Pancreas (tissue), 10 donors: ENCODE results near the gene MFSD12. TPM values are rescaled to one million over a fixed set of nuclear protein-coding genes. Genes with fewer than 3 reads are reported as not detected.

Experiments
- ATAC-seq, 4 donors: fragments of 200-7000 bp; cut with Tn5 transposase; one replicate each; pipeline versions ENCODE4 v1.8.0 to v1.9.1; 2020; ENCODE audit warnings: mild to moderate bottlenecking in 4 of 4, moderate library complexity in 4 of 4
- DNase-seq, 6 donors: peaks; one replicate each; pipeline ENCODE4 v3.0.0-alpha.2; 2020
- FAIRE-seq: peaks from 2 replicates; lab custom pipeline; 2012; peaks lifted over from hg19 to GRCh38; lab: Jason Lieb, UNC
- H3K27ac ChIP-seq, 4 donors: fragments of 200-600 bp; sonication (generic); 1 replicate in 3 of 4; 2 replicates in 1 of 4; pipeline versions ENCODE4 v1.5.0 to v1.8.0; 2020
- H3K27me3 ChIP-seq, 4 donors: fragments of 200-600 bp; one replicate each; pipeline ENCODE4 v1.8.0; 2021
- H3K36me3 ChIP-seq, 3 donors: fragments of 200-600 bp; sonication (generic) in 1 of 3; one replicate each; pipeline versions ENCODE4 v1.5.0 to v1.8.0; 2020 to 2021
- H3K4me1 ChIP-seq, 3 donors: fragments of 200-600 bp; one replicate each; pipeline ENCODE4 v1.8.0; 2021
- H3K4me3 ChIP-seq, 4 donors: fragments of 200-600 bp; sonication (generic) in 2 of 4; one replicate each; pipeline versions ENCODE4 v1.5.0 to v1.8.0; 2020 to 2021
- H3K9me3 ChIP-seq, 4 donors: fragments of 200-600 bp; one replicate each; pipeline ENCODE4 v1.8.0; 2021
- WGBS, 2 donors: extraction: QIAGEN DNeasy Blood & Tissue Kit; methylation state at CpG; one replicate each; pipeline ENCODE4 v1.1.7; 2013; 5-methylcytosine and 5-hydroxymethylcytosine counted together
- intact Hi-C, 3 donors: fragments of 100-400 bp; cut with DNase I; formaldehyde crosslinking; loops; one replicate each; pipeline versions ENCODE4 v1.11.1 to v1.14.2; 2022
- polyA plus RNA-seq, 2 donors: library from polyadenylated mRNA; stranded (reverse); fragments of 200-250 nt; gene quantifications; one replicate each; pipeline ENCODE4 v1.2.3, GENCODE V29; 2013
- total RNA-seq, 6 donors: library from RNA; stranded (reverse); fragmentation: NEBNext Ultra II Directional in 4 of 6; extraction: Animal tissue kit (Norgen Biotek cat#: 25700) in 4 of 6; gene quantifications; one replicate each; pipeline versions ENCODE4 v1.2.1 to v1.2.4, GENCODE V29; 2021 to 2023
- TF ChIP-seq, protein P1 (sequence below), 4 donors: fragments of 200-600 bp; sonication (generic) in 3 of 4; IDR thresholded peaks; one replicate each; pipeline versions ENCODE4 v1.5.0 to v1.8.0; 2021; ENCODE audit warnings: antibody characterized with exemption in 4 of 4
- donor health status: healthy with polysubstance abuse.
- donor health status: DM: no; HTN: no; CAD: no; lungs with moderate emphysema.
- donor health status: DM: no; HTN: no; CAD: no.
- donor health status: control.
- donor health status: control.
- donor health status: Bipolar disorder and iron deficiency.
- donor health status: DM: yes; HTN: yes; CAD: no.
- donor health status: DM: no; HTN: no; CAD: no.
- donor health status: DM: no; HTN: no; CAD: no.
- donor health status: DM: yes; HTN: yes; CAD: no.

Gene MFSD12
- total and polyA plus RNA-seq, 8 donors = 24.8 to 53.8 (median 39.2) TPM

GRCh38 chr19:3524904-3525451, 32.4 kb downstream of the MFSD12 start:
- FAIRE-seq (no peak), DNase-seq (peak in 2 of 6 donors; percentile 33 to 65)
- intact Hi-C loops = no loop called here

DNA sequence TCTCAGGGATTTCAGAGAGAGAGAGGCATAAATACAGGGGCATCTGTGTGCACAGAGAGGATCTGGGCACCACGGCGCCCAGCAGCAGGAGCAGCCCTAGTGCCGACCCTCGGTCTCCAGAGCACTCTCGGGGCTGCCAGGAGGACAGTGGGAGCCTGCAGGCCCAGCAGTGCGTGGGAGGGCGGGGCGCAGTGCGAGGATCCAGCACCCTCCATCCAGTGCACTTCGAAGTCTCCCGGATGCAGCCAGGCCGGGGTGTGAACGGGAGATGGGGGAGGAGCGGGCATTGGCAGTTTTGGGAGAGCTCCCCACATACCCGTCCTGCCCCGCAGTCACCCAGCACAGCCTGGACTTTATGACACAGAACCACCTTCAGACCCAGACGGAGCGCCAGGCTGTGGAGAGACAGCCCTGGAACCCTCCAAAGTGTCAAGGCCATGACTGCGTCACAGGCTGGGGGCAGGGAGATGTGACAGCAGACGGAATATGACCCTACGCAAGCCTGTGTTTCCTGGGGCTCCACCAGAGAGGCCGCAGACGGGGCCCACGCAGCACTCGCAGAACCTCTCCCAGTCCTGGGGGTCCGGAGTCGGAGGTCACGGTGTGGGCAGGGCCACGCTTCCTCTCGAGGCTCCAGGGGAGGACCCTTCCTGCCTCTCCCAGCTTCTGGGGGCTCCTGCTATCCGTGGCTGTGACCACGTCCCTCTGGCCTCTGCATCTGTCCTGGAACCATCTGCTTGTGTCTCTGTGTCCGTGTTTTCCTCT, 33.1 kb downstream of the MFSD12 start:
- H3K27me3 ChIP-seq = no peaks in the 10 kb centered on the region
- TF ChIP-seq, protein P1, sequence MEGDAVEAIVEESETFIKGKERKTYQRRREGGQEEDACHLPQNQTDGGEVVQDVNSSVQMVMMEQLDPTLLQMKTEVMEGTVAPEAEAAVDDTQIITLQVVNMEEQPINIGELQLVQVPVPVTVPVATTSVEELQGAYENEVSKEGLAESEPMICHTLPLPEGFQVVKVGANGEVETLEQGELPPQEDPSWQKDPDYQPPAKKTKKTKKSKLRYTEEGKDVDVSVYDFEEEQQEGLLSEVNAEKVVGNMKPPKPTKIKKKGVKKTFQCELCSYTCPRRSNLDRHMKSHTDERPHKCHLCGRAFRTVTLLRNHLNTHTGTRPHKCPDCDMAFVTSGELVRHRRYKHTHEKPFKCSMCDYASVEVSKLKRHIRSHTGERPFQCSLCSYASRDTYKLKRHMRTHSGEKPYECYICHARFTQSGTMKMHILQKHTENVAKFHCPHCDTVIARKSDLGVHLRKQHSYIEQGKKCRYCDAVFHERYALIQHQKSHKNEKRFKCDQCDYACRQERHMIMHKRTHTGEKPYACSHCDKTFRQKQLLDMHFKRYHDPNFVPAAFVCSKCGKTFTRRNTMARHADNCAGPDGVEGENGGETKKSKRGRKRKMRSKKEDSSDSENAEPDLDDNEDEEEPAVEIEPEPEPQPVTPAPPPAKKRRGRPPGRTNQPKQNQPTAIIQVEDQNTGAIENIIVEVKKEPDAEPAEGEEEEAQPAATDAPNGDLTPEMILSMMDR (IDR thresholded peaks at IDR 0.05) = no peak
- FAIRE-seq (no peak), DNase-seq (peak in 1 of 6 donors; percentile 65), ATAC-seq (no peak)
- WGBS, 2 donors = 92 to 94% methylated on average over 33 of the region's 33 CpGs
- no peaks in the 10 kb centered on the region for H3K4me1 ChIP-seq
- peaks cover 3 to 24% (median 9%) of the 10 kb centered on the region in 3 donors for H3K36me3 ChIP-seq
- no peak overlapping the region for H3K4me3 ChIP-seq
- intact Hi-C loops = no loop called here
- no peak overlapping the region for H3K27ac ChIP-seq
- H3K9me3 ChIP-seq = no peaks in the 10 kb centered on the region

More at GRCh38 chr19:3524904-3525451, 32.4 kb downstream of the MFSD12 start:
- WGBS, 2 donors = 94 to 95% methylated on average over 20 of the region's 20 CpGs
- H3K27me3 ChIP-seq = no peaks in the 10 kb centered on the region
- H3K36me3 ChIP-seq = peaks cover 3 to 24% (median 9%) of the 10 kb centered on the region in 3 donors
- TF ChIP-seq, protein P1 (IDR thresholded peaks at IDR 0.05) = no peak
- no peak overlapping the region for H3K4me3 ChIP-seq
- H3K27ac ChIP-seq = no peak overlapping the region
- H3K4me1 ChIP-seq = no peaks in the 10 kb centered on the region
- H3K9me3 ChIP-seq = no peaks in the 10 kb centered on the region
- no peak for ATAC-seq

- 88 to 89% methylated on average over 21 of the region's 21 CpGs for WGBS, 2 donors
- Histone ChIP-seq H3K27ac (no peak overlapping the region), H3K4me3 (no peak overlapping the region), H3K36me3 (peaks cover 3 to 24% (median 9%) of the 10 kb centered on the region in 3 donors), H3K4me1 (peaks cover 0 to 5% (median under 1%) of the 10 kb centered on the region in 3 donors), H3K27me3 (no peaks in the 10 kb centered on the region), H3K9me3 (no peaks in the 10 kb centered on the region)
- intact Hi-C loops = no loop called here
- DNase-seq = no peak
- TF ChIP-seq, protein P1 (IDR thresholded peaks at IDR 0.05) = no peak
- no peak for FAIRE-seq
- ATAC-seq = no peak
Measured at GRCh38 chr19:3523361-3524077, 33.9 kb downstream of the MFSD12 start.

GRCh38 chr19:3522421-3523360, 34.7 kb downstream of the MFSD12 start:
- no peak overlapping the region for H3K27ac ChIP-seq
- FAIRE-seq (no peak), DNase-seq (peak in 1 of 6 donors; percentile 48), ATAC-seq (no peak)
- no peaks in the 10 kb centered on the region for H3K27me3 ChIP-seq
- H3K4me1 ChIP-seq = peaks cover 0 to 7% (median 7%) of the 10 kb centered on the region in 3 donors
- TF ChIP-seq, protein P1 (IDR thresholded peaks at IDR 0.05) = no peak
- intact Hi-C loops = no loop called here
- H3K36me3 ChIP-seq = peaks cover 3 to 22% (median 9%) of the 10 kb centered on the region in 3 donors
- 92 to 94% methylated on average over 34 to 40 of the region's 40 CpGs for WGBS, 2 donors
- no peak overlapping the region for H3K4me3 ChIP-seq
- no peaks in the 10 kb centered on the region for H3K9me3 ChIP-seq
